PC-3 (cell line): Measurements from ENCODE around the gene HIVEP3.

ENCODE experiments used
- CTCF ChIP-seq: fragments of 300-600 bp; sonication (generic); conservative IDR thresholded peaks from 2 replicates; pipeline ENCODE4 v1.5.1; 2017; ENCODE audit warnings: antibody characterized with exemption, low read depth, mild to moderate bottlenecking, low read length
- EZH2 ChIP-seq: fragments of 300-600 bp; sonication (generic); IDR thresholded peaks from one replicate; pipeline ENCODE4 v1.6.1; 2017; ENCODE audit warnings: antibody characterized with exemption, mild to moderate bottlenecking, low read length; ENCODE audit not compliant: unreplicated experiment

GRCh38 chr1:41884256-41885230 is 34.2 kb downstream of the HIVEP3 start:
- TF ChIP-seq EZH2 (no peak), CTCF (no peak)
